BE2C (cell line): ENCODE data around the gene RBM46.

Experiments
- DNase-seq: peaks from one replicate; pipeline ENCODE4 v3.0.0-alpha.2; 2020
- H3K27me3 ChIP-seq: fragments of 250-450 bp; sonication (Bioruptor Pico); 2 replicates; pipeline ENCODE4 v1.5.1; 2020; ENCODE audit warnings: mild to moderate bottlenecking
- H3K36me3 ChIP-seq: fragments of 250-450 bp; sonication (Bioruptor Pico); 2 replicates; pipeline ENCODE4 v1.5.1; 2020; ENCODE audit warnings: mild to moderate bottlenecking
- H3K4me1 ChIP-seq: fragments of 250-450 bp; sonication (Bioruptor Pico); 2 replicates; pipeline ENCODE4 v1.5.1; 2020
- H3K4me3 ChIP-seq: 2 replicates; pipeline ENCODE4 v1.5.1; 2011; ENCODE audit warnings: low read depth, low read length
- H3K9me3 ChIP-seq: fragments of 250-450 bp; sonication (Bioruptor Pico); 2 replicates; pipeline ENCODE4 v1.5.1; 2020
- TF ChIP-seq, protein P1 (sequence below): IDR thresholded peaks from 2 replicates; pipeline ENCODE4 v1.5.1; 2012; ENCODE audit warnings: mild to moderate bottlenecking, low read depth, low read length

Gene RBM46

GRCh38 chr4:154744341-154744926 lies 36.6 kb upstream of the RBM46 start:
- no peaks in the 10 kb centered on the region for H3K36me3 ChIP-seq
- no peak for DNase-seq
- H3K4me3 ChIP-seq: peak overlapping the region; percentile 49
- H3K9me3 ChIP-seq: no peaks in the 10 kb centered on the region; the same call in 1 of the 2 replicates
- no peaks in the 10 kb centered on the region for H3K4me1 ChIP-seq
- TF ChIP-seq, protein P1, sequence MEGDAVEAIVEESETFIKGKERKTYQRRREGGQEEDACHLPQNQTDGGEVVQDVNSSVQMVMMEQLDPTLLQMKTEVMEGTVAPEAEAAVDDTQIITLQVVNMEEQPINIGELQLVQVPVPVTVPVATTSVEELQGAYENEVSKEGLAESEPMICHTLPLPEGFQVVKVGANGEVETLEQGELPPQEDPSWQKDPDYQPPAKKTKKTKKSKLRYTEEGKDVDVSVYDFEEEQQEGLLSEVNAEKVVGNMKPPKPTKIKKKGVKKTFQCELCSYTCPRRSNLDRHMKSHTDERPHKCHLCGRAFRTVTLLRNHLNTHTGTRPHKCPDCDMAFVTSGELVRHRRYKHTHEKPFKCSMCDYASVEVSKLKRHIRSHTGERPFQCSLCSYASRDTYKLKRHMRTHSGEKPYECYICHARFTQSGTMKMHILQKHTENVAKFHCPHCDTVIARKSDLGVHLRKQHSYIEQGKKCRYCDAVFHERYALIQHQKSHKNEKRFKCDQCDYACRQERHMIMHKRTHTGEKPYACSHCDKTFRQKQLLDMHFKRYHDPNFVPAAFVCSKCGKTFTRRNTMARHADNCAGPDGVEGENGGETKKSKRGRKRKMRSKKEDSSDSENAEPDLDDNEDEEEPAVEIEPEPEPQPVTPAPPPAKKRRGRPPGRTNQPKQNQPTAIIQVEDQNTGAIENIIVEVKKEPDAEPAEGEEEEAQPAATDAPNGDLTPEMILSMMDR: no peak
- peaks cover 60% of the 10 kb centered on the region for H3K27me3 ChIP-seq

- TF ChIP-seq, protein P1: no peak
- Histone ChIP-seq H3K4me3 (no peak overlapping the region), H3K9me3 (no peaks in the 10 kb centered on the region), H3K4me1 (no peaks in the 10 kb centered on the region), H3K36me3 (no peaks in the 10 kb centered on the region), H3K27me3 (0 out of 2 replicates have a peak, but pooled peaks cover 6% of the 10 kb centered on the region)
- DNase-seq: no peak
Measured at GRCh38 chr4:154757713-154758112, 23.4 kb upstream of the RBM46 start.

GRCh38 chr4:154760895-154761294 lies 20.2 kb upstream of the RBM46 start:
- Histone ChIP-seq H3K9me3 (no peaks in the 10 kb centered on the region), H3K4me1 (no peaks in the 10 kb centered on the region), H3K27me3 (peaks cover 19% of the 10 kb centered on the region; the same call in 1 of the 2 replicates), H3K36me3 (no peaks in the 10 kb centered on the region), H3K4me3 (no peak overlapping the region)
- TF ChIP-seq, protein P1: no peak
- no peak for DNase-seq

DNA sequence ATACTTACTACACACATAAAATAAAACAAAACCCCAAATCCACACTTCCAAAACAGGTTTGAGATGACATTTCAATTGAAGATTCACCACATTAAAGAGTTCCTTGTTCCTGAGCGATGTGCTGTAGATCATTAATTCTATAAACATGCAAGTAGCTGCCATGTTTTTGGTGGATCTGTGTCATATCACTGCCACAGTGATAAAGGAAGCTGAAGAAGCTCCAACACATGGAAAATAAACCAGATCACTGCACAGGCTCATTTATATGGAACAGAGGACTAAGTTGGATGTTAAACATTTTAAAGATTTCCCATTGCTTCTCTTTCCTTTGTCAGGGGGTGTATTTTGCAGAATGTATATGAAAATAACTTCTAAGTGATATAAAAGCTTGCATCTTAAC lies 2.8 kb upstream of the RBM46 start:
- Histone ChIP-seq H3K4me3 (no peak overlapping the region), H3K36me3 (no peaks in the 10 kb centered on the region), H3K4me1 (no peaks in the 10 kb centered on the region), H3K27me3 (peaks cover 10% of the 10 kb centered on the region), H3K9me3 (no peaks in the 10 kb centered on the region)
- TF ChIP-seq, protein P1: no peak
- no peak for DNase-seq

GRCh38 chr4:154779362-154779947 lies 1.6 kb upstream of the RBM46 start:
- Histone ChIP-seq H3K9me3 (no peaks in the 10 kb centered on the region), H3K4me3 (no peak overlapping the region), H3K27me3 (peaks cover 10% of the 10 kb centered on the region), H3K36me3 (no peaks in the 10 kb centered on the region), H3K4me1 (no peaks in the 10 kb centered on the region)
- no peak for DNase-seq
- TF ChIP-seq, protein P1: peak; percentile 62

DNA sequence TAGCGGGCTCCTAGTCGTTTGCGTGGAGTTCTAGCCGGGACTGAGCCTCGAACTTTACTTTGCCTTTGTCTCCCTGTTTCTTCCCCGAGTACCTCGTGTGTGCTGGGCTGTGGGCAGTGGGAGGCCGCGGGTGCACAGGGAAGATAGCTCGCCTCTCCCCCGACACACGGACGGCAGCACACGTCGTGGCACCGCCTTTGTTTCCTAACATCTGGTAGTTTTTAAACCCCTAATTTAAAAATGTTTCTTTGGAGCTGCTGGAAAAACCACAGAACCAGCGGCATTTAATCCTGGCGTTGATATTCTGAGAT lies 866 bp downstream of the RBM46 start:
- no peaks in the 10 kb centered on the region for H3K36me3 ChIP-seq
- peaks cover 5% of the 10 kb centered on the region for H3K27me3 ChIP-seq
- H3K9me3 ChIP-seq: no peaks in the 10 kb centered on the region
- TF ChIP-seq, protein P1: no peak
- DNase-seq: no peak
- no peaks in the 10 kb centered on the region for H3K4me1 ChIP-seq
- H3K4me3 ChIP-seq: no peak overlapping the region
